Suprapubic skin (tissue), 4 donors: ENCODE results near the gene CNTN6. TPM values are rescaled to one million over a fixed set of nuclear protein-coding genes. Genes with fewer than 3 reads are reported as not detected.

Experiments used
- DNase-seq, 2 donors: peaks; one replicate each; pipeline ENCODE4 v3.0.0-alpha.2; 2019; ENCODE audit warnings: low spot score in 2 of 2
- H3K27ac ChIP-seq: fragments of 200-600 bp; sonication (generic); one replicate; pipeline ENCODE4 v1.5.1; 2019
- H3K27me3 ChIP-seq: fragments of 200-600 bp; sonication (generic); one replicate; pipeline ENCODE4 v1.5.1; 2019
- H3K36me3 ChIP-seq: fragments of 200-600 bp; sonication (generic); one replicate; pipeline ENCODE4 v1.5.1; 2019
- H3K4me1 ChIP-seq: fragments of 200-600 bp; sonication (generic); one replicate; pipeline ENCODE4 v1.5.1; 2019
- H3K4me3 ChIP-seq: fragments of 200-600 bp; sonication (generic); one replicate; pipeline ENCODE4 v1.5.1; 2019; ENCODE audit warnings: mild to moderate bottlenecking
- H3K9me3 ChIP-seq: fragments of 200-600 bp; sonication (generic); one replicate; pipeline ENCODE4 v1.5.1; 2019
- CTCF ChIP-seq, 2 donors: fragments of 200-600 bp in 1 of 2; fragments of 450-650 bp in 1 of 2; sonication (generic) in 1 of 2; IDR thresholded peaks; one replicate each; pipeline ENCODE4 v1.5.1; 2016 to 2019; ENCODE audit warnings: antibody characterized with exemption in 2 of 2, mild to moderate bottlenecking in 1 of 2, moderate library complexity in 1 of 2
- EP300 ChIP-seq: sonication (generic); formaldehyde crosslinking; IDR thresholded peaks from one replicate; pipeline ENCODE4 v1.6.1; 2017; ENCODE audit warnings: antibody characterized with exemption
- POLR2A ChIP-seq, 2 donors: fragments of 450-650 bp; IDR thresholded peaks; one replicate each; pipeline ENCODE4 v1.6.1; 2017; ENCODE audit warnings: antibody characterized with exemption in 2 of 2, mild to moderate bottlenecking in 2 of 2, moderate library complexity in 2 of 2
- POLR2AphosphoS5 ChIP-seq, 3 donors: sonication (generic); formaldehyde crosslinking; IDR thresholded peaks; one replicate each; pipeline ENCODE4 v1.6.1; 2017; ENCODE audit warnings: antibody characterized with exemption in 3 of 3
- WGBS: methylation state at CpG from one replicate; pipeline ENCODE4 v1.1.5; 2018; 5-methylcytosine and 5-hydroxymethylcytosine counted together
- total RNA-seq, 4 donors: library from RNA; depleted of rRNA; stranded (reverse); fragments of >200 nt; gene quantifications; one replicate each; pipeline ENCODE4 v1.1.0, GENCODE V29; 2016

Gene CNTN6
- total RNA-seq, 4 donors from 2014 or later = not detected

- WGBS = 62% methylated on average over 3 of the region's 3 CpGs
- Histone ChIP-seq H3K27me3 (no peaks in the 10 kb centered on the region), H3K36me3 (no peaks in the 10 kb centered on the region), H3K4me1 (no peaks in the 10 kb centered on the region), H3K4me3 (no peak overlapping the region), H3K9me3 (no peaks in the 10 kb centered on the region), H3K27ac (no peak overlapping the region)
- no peak for TF ChIP-seq EP300
- DNase-seq = no peak
Measured at GRCh38 chr3:1444195-1444594, 351.4 kb downstream of the CNTN6 start.

DNA sequence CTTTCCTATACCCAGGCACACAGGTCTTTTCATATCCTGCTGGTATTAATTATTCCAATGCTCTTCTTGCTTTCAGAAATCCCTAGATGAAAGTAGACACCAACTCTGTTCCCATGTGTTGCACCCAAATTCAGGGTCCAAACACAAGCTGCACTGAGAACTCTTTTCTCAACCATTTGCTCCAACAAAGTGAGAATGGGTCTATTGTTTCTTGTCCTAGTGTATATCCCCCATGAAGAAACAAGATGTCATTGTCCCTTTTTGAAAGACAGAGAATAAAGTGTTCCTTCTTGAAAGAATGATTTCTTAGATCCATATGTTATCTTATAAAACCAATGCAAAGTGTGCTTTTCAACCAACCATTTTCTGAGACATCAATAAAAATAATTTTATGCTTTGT, 353.7 kb downstream of the CNTN6 start:
- Histone ChIP-seq H3K4me1 (no peaks in the 10 kb centered on the region), H3K27me3 (no peaks in the 10 kb centered on the region), H3K36me3 (no peaks in the 10 kb centered on the region), H3K9me3 (no peaks in the 10 kb centered on the region), H3K27ac (no peak overlapping the region), H3K4me3 (no peak overlapping the region)
- TF ChIP-seq CTCF (IDR thresholded peaks at IDR 0.05) (no peak), POLR2A (IDR thresholded peaks at IDR 0.05) (no peak), POLR2AphosphoS5 (IDR thresholded peaks at IDR 0.05) (no peak), EP300 (no peak)
- DNase-seq = no peak

- DNase-seq = no peak
- whole genome bisulfite sequencing = 60% methylated on average over 1 of the region's 1 CpG
- Histone ChIP-seq H3K36me3 (no peaks in the 10 kb centered on the region), H3K4me3 (no peak overlapping the region), H3K27me3 (no peaks in the 10 kb centered on the region), H3K4me1 (no peaks in the 10 kb centered on the region), H3K9me3 (no peaks in the 10 kb centered on the region), H3K27ac (no peak overlapping the region)
- TF ChIP-seq CTCF (IDR thresholded peaks at IDR 0.05) = no peak
- no peak for TF ChIP-seq POLR2A (IDR thresholded peaks at IDR 0.05)
- TF ChIP-seq EP300 = no peak
- TF ChIP-seq POLR2AphosphoS5 (IDR thresholded peaks at IDR 0.05) = no peak
Measured at GRCh38 chr3:1447452-1447851, 354.6 kb downstream of the CNTN6 start.

DNA sequence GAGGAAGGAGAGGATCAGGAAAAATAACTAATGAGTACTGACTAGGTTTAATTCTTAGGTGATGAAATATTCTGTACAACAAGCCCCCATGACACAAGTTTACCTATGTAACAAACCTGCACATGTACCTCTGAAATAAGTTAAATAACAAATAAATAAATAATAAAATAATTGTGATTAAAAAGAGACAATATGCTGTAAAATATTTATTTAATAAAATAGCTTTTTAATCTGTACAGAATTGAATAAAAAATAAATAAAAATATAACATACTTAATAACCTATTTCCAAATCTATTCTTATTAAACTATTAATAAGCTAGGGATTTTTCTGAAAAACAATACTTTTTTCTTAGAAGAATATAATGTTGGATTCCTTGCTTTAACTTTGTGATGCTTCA, 355.6 kb downstream of the CNTN6 start:
- H3K9me3 ChIP-seq = no peaks in the 10 kb centered on the region
- no peak for DNase-seq
- no peak overlapping the region for H3K4me3 ChIP-seq
- no peaks in the 10 kb centered on the region for H3K4me1 ChIP-seq
- TF ChIP-seq EP300 (no peak), POLR2AphosphoS5 (IDR thresholded peaks at IDR 0.05) (no peak), POLR2A (IDR thresholded peaks at IDR 0.05) (no peak)
- H3K27ac ChIP-seq = no peak overlapping the region
- no peaks in the 10 kb centered on the region for H3K27me3 ChIP-seq
- no peaks in the 10 kb centered on the region for H3K36me3 ChIP-seq
